ENCODE measurements around the gene LCK.

GRCh38 chr1:32216566-32216965 lies 34.5 kb upstream of the LCK start:
- TF ChIP-seq CTCF (IDR thresholded peaks at IDR 0.05), result no peak
- TF ChIP-seq POLR2A (IDR thresholded peaks at IDR 0.05), result no peak
